IMR-90 (cell line): ENCODE results near the gene CHMP6. TPM values are rescaled to one million over a fixed set of nuclear protein-coding genes. Genes with fewer than 3 reads are reported as not detected.

Source experiments
- ATAC-seq: fragments of 200-7000 bp; cut with Tn5 transposase; 2 replicates; pipeline ENCODE4 v1.9.1; 2020; ENCODE audit warnings: low read depth, mild to moderate bottlenecking, moderate library complexity
- BruUV-seq: library from RNA; stranded (reverse); fragments of 400-500 nt; replicated peaks from 2 replicates; lab custom pipeline; 2021; lab: Mats Ljungman, UMichigan
- CTCF ChIA-PET: fragments of 300-600 bp; formaldehyde crosslinking; extraction: SDS; loops from one replicate; lab custom pipeline; 2021; ENCODE audit warnings: antibody characterized with exemption; lab: Yijun Ruan, JAX
- POLR2A ChIA-PET: fragments of 300-600 bp; sonication (Branson Sonifier 250); formaldehyde crosslinking; loops from one replicate; lab custom pipeline; 2022; ENCODE audit warnings: antibody characterized with exemption; ENCODE audit not compliant: unreplicated experiment; lab: Charles Lee
- DNase-seq: peaks from one replicate; pipeline ENCODE4 v3.0.0; 2013
- H2AFZ ChIP-seq: replicated peaks from 2 replicates; pipeline ENCODE3; 2013; ENCODE audit warnings: low read length, mild to moderate bottlenecking; ENCODE audit not compliant: poor library complexity
- H2AK5ac ChIP-seq: 2 replicates; pipeline ENCODE4 v1.6.1; 2013; ENCODE audit warnings: low read depth, low read length, inconsistent platforms
- H2AK9ac ChIP-seq: replicated peaks from 2 replicates; pipeline ENCODE3; 2013; ENCODE audit warnings: mild to moderate bottlenecking, low read depth, low read length, moderate library complexity; ENCODE audit not compliant: poor library complexity
- H2BK120ac ChIP-seq: 2 replicates; pipeline ENCODE4 v1.6.1; 2013; ENCODE audit warnings: low read depth, low read length, inconsistent platforms
- H2BK15ac ChIP-seq: 3 replicates; pipeline ENCODE4 v1.6.1; 2013; ENCODE audit warnings: low read depth, low read length, inconsistent platforms
- H2BK20ac ChIP-seq: 2 replicates; pipeline ENCODE4 v1.6.1; 2013; ENCODE audit warnings: low read depth, mild to moderate bottlenecking, inconsistent platforms, low read length, moderate library complexity
- H2BK5ac ChIP-seq: 2 replicates; pipeline ENCODE4 v1.6.1; 2013; ENCODE audit warnings: mild to moderate bottlenecking, low read depth, low read length, inconsistent platforms; ENCODE audit not compliant: poor library complexity, severe bottlenecking
- H3K14ac ChIP-seq: replicated peaks from 2 replicates; pipeline ENCODE4 v1.6.1; 2013; ENCODE audit warnings: low read depth, low read length, inconsistent platforms
- H3K18ac ChIP-seq: 2 replicates; pipeline ENCODE4 v1.6.1; 2013; ENCODE audit warnings: low read depth, low read length, control low read depth
- H3K23ac ChIP-seq: 2 replicates; pipeline ENCODE4 v1.6.1; 2013; ENCODE audit warnings: low read depth, low read length, inconsistent platforms
- H3K27ac ChIP-seq: 2 replicates; pipeline ENCODE4 v1.5.1; 2013; ENCODE audit warnings: mild to moderate bottlenecking, control low read depth, low read length; ENCODE audit not compliant: insufficient read depth
- H3K27me3 ChIP-seq: 2 replicates; pipeline ENCODE4 v1.6.1; 2013; ENCODE audit warnings: low read length; ENCODE audit not compliant: control insufficient read depth, insufficient read depth
- H3K36me3 ChIP-seq: 2 replicates; pipeline ENCODE4 v1.6.1; 2013; ENCODE audit warnings: low read length, mixed read lengths; ENCODE audit not compliant: control insufficient read depth, insufficient read depth
- H3K4ac ChIP-seq: 2 replicates; pipeline ENCODE4 v1.6.1; 2013; ENCODE audit warnings: low read depth, low read length, inconsistent platforms
- H3K4me1 ChIP-seq: 2 replicates; pipeline ENCODE4 v1.6.1; 2013; ENCODE audit warnings: low read length, mixed read lengths; ENCODE audit not compliant: control insufficient read depth, insufficient read depth
- H3K4me2 ChIP-seq: 2 replicates; pipeline ENCODE4 v1.6.1; 2013; ENCODE audit warnings: low read depth, mild to moderate bottlenecking, control low read depth, low read length, moderate library complexity
- H3K4me3 ChIP-seq: 2 replicates; pipeline ENCODE4 v1.5.1; 2013; ENCODE audit warnings: low read depth, mild to moderate bottlenecking, control low read depth, low read length, moderate library complexity; ENCODE audit not compliant: insufficient read depth
- H3K56ac ChIP-seq: 2 replicates; pipeline ENCODE4 v1.6.1; 2013; ENCODE audit warnings: low read length, inconsistent platforms; ENCODE audit not compliant: insufficient read depth; ENCODE audit errors: extremely low read depth
- H3K79me1 ChIP-seq, 2 experiments: 2 replicates each; pipeline ENCODE4 v1.6.1; 2013; ENCODE audit warnings: low read length in 2 of 2, inconsistent platforms in 1 of 2, low read depth in 1 of 2
- H3K9ac ChIP-seq: 2 replicates; pipeline ENCODE4 v1.6.1; 2013; ENCODE audit warnings: low read depth, low read length, control low read depth
- H3K9me1 ChIP-seq: 2 replicates; pipeline ENCODE4 v1.6.1; 2013; ENCODE audit warnings: low read length, inconsistent platforms; ENCODE audit not compliant: insufficient read depth
- H3K9me3 ChIP-seq: 2 replicates; pipeline ENCODE4 v1.6.1; 2013; ENCODE audit warnings: low read length; ENCODE audit not compliant: control insufficient read depth, insufficient read depth
- H4K20me1 ChIP-seq: 2 replicates; pipeline ENCODE4 v1.6.1; 2013; ENCODE audit warnings: low read length, inconsistent platforms; ENCODE audit not compliant: insufficient read depth
- H4K5ac ChIP-seq: 2 replicates; pipeline ENCODE4 v1.6.1; 2013; ENCODE audit warnings: mild to moderate bottlenecking, low read depth, low read length, control low read depth
- H4K8ac ChIP-seq, 2 experiments: 2 replicates each; pipeline ENCODE4 v1.6.1; 2013; ENCODE audit warnings: low read depth in 2 of 2, low read length in 2 of 2, control low read depth in 1 of 2, inconsistent platforms in 1 of 2
- H4K91ac ChIP-seq: 2 replicates; pipeline ENCODE4 v1.6.1; 2013; ENCODE audit warnings: low read depth, low read length, inconsistent platforms; ENCODE audit not compliant: insufficient read depth
- BHLHE40 ChIP-seq: fragments of 150-350 bp; IDR thresholded peaks from 2 replicates; pipeline ENCODE4 v1.6.1; 2016; ENCODE audit warnings: mild to moderate bottlenecking, low read depth, low read length
- CEBPB ChIP-seq: IDR thresholded peaks from 2 replicates; pipeline ENCODE4 v1.6.1; 2012; ENCODE audit warnings: low read depth, low read length, improper control_type of control experiment
- CHD1 ChIP-seq: IDR thresholded peaks from 2 replicates; pipeline ENCODE4 v1.6.1; 2012; ENCODE audit warnings: low read depth, low read length, improper control_type of control experiment
- CTCF ChIP-seq: conservative IDR thresholded peaks from 2 replicates; pipeline ENCODE4 v1.5.1; 2012; ENCODE audit warnings: mild to moderate bottlenecking, low read depth, low read length, improper control_type of control experiment
- FOS ChIP-seq: fragments of 150-350 bp; IDR thresholded peaks from 2 replicates; pipeline ENCODE4 v1.6.1; 2016; ENCODE audit warnings: low read depth, low read length
- MAFK ChIP-seq: IDR thresholded peaks from 2 replicates; pipeline ENCODE4 v1.6.1; 2012; ENCODE audit warnings: low read depth, low read length, improper control_type of control experiment
- MAZ ChIP-seq: IDR thresholded peaks from 2 replicates; pipeline ENCODE4 v1.6.1; 2012; ENCODE audit warnings: low read depth, mild to moderate bottlenecking, low read length, improper control_type of control experiment, moderate library complexity, borderline replicate concordance
- MXI1 ChIP-seq: IDR thresholded peaks from 2 replicates; pipeline ENCODE4 v1.6.1; 2012; ENCODE audit warnings: low read depth, mild to moderate bottlenecking, low read length, moderate library complexity, borderline replicate concordance
- NFE2L2 ChIP-seq: fragments of 150-350 bp; IDR thresholded peaks from 2 replicates; pipeline ENCODE4 v1.6.1; 2016; ENCODE audit warnings: low read depth, mild to moderate bottlenecking, low read length
- POLR2A ChIP-seq: IDR thresholded peaks from 2 replicates; pipeline ENCODE4 v1.6.1; 2012; ENCODE audit warnings: mild to moderate bottlenecking, low read depth, low read length
- RAD21 ChIP-seq: IDR thresholded peaks from 2 replicates; pipeline ENCODE4 v1.6.1; 2012; ENCODE audit warnings: low read length, improper control_type of control experiment
- RCOR1 ChIP-seq: IDR thresholded peaks from 2 replicates; pipeline ENCODE4 v1.6.1; 2012; ENCODE audit warnings: mild to moderate bottlenecking, low read length, improper control_type of control experiment; ENCODE audit not compliant: insufficient replicate concordance
- RFX5 ChIP-seq: IDR thresholded peaks from 2 replicates; pipeline ENCODE4 v1.8.0; 2012; ENCODE audit warnings: low read depth, mild to moderate bottlenecking, low read length, moderate library complexity
- SMC3 ChIP-seq: fragments of 150-350 bp; IDR thresholded peaks from 2 replicates; pipeline ENCODE4 v1.6.1; 2016; ENCODE audit warnings: low read depth, mild to moderate bottlenecking, antibody characterized with exemption, low read length, moderate library complexity
- WGBS, 2 experiments: methylation state at CpG; one replicate each; pipeline versions ENCODE4 v1.1.5 to v1.1.7; 2013; ENCODE audit warnings: missing lambda C conversion rate in 2 of 2; ENCODE audit not compliant: insufficient read length in 1 of 2; ENCODE audit errors: extremely low coverage in 2 of 2; 5-methylcytosine and 5-hydroxymethylcytosine counted together
- dilution Hi-C: fragments of 300-500 bp; cut with HindIII; formaldehyde crosslinking; loops from one replicate; pipeline ENCODE4 v1.14.3; 2018; ENCODE audit warnings: low sequenced_read_pairs; ENCODE audit not compliant: unreplicated experiment
- in situ Hi-C: fragments of 300-500 bp; cut with MboI; formaldehyde crosslinking; loops from 3 replicates; pipeline ENCODE4 v1.14.3; 2019; ENCODE audit warnings: low sequenced_read_pairs, inconsistent platforms, mixed read lengths
- intact Hi-C: fragments of 100-400 bp; cut with micrococcal nuclease; formaldehyde crosslinking; loops from 2 replicates; pipeline ENCODE4 v1.10.0; 2022
- polyA plus RNA-seq, 3 experiments: library from polyadenylated mRNA; depleted of rRNA; stranded (reverse); fragments of >200 nt; gene quantifications; 2 replicates each; pipeline ENCODE4 v1.2.3, GENCODE V29; 2012; ENCODE audit warnings: low replicate concordance in 1 of 3
- total RNA-seq: library from RNA; depleted of rRNA; stranded (reverse); fragments of >200 nt; gene quantifications from 2 replicates; pipeline ENCODE4 v1.2.3, GENCODE V29; 2012
- TF ChIP-seq, protein P1 (sequence below): fragments of 150-350 bp; IDR thresholded peaks from 2 replicates; pipeline ENCODE4 v1.6.1; 2017; ENCODE audit warnings: mild to moderate bottlenecking, antibody characterized with exemption, low read length, low read depth
- TF ChIP-seq, protein P2 (sequence below): fragments of 150-350 bp; IDR thresholded peaks from 2 replicates; pipeline ENCODE4 v1.6.1; 2016; ENCODE audit warnings: low read depth, mild to moderate bottlenecking, low read length, moderate library complexity, borderline replicate concordance

CHMP6 gene
- total and polyA plus RNA-seq, 2 of the 4 experiments (the other 2 are of a cell fraction): 5.0 to 40.3 TPM

DNA sequence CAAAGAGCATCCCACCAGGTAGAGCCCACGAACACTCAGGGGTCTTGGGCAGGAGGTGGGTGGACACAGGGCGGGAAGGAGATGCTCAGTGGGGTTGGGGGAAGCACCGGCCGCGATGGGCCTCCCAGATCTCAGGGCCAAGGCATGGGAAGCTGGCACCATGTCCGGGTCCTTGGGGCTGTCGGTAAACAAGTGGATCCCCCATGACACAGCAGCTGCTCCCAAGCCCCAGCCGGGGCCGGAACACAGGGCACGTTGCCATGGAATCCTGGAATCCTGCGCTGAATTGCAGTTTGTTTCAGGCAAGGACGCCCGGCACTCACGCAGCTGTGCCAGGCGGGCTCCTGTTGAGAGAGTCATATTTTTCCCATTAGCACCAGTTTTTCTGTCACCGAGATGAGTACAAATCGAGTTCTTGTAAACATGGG, 23.0 kb upstream of the CHMP6 start:
- Histone ChIP-seq H3K4me1 (peaks cover 8% of the 10 kb centered on the region), H3K27ac (no peak overlapping the region), H2BK120ac (no peak overlapping the region), H3K9ac (no peak overlapping the region), H3K79me1 (no peaks in the 10 kb centered on the region), H3K4me3 (no peak overlapping the region), H3K56ac (no peak overlapping the region), H3K27me3 (no peaks in the 10 kb centered on the region), H2BK5ac (no peak overlapping the region), H3K9me1 (peaks cover 7% of the 10 kb centered on the region; the same call in 1 of the 2 replicates), H4K8ac (peak overlapping the region in 1 of 2 experiments; percentile 20; a peak in 2 of 4 replicates), H2AFZ (no peak overlapping the region), H2AK5ac (peak overlapping the region; percentile 71), H3K4ac (no peak overlapping the region), H2BK20ac (no peak overlapping the region), H4K91ac (no peak overlapping the region), H3K9me3 (no peaks in the 10 kb centered on the region), H2AK9ac (no peak overlapping the region), H3K23ac (0 out of 2 replicates have a peak overlapping the region, but pooled peaks have one; percentile 13), H3K18ac (no peak overlapping the region), H4K20me1 (no peaks in the 10 kb centered on the region), H2BK15ac (no peak overlapping the region), H3K14ac (no peak overlapping the region), H4K5ac (no peak overlapping the region; the same call in 1 of the 2 replicates), H3K36me3 (peaks cover 3% of the 10 kb centered on the region; the same call in 1 of the 2 replicates), H3K4me2 (no peak overlapping the region)
- intact Hi-C loops (no loop called here), in situ Hi-C loops (no loop called here), dilution Hi-C loops (no loop called here)
- TF ChIP-seq MAZ (no peak), NFE2L2 (no peak), CTCF (no peak), MXI1 (no peak), BHLHE40 (no peak), RFX5 (no peak), FOS (no peak), RAD21 (no peak), CEBPB (no peak), CHD1 (no peak), MAFK (no peak), RCOR1 (no peak), POLR2A (no peak), SMC3 (no peak)
- TF ChIP-seq, protein P1, sequence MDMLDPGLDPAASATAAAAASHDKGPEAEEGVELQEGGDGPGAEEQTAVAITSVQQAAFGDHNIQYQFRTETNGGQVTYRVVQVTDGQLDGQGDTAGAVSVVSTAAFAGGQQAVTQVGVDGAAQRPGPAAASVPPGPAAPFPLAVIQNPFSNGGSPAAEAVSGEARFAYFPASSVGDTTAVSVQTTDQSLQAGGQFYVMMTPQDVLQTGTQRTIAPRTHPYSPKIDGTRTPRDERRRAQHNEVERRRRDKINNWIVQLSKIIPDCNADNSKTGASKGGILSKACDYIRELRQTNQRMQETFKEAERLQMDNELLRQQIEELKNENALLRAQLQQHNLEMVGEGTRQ: no peak
- TF ChIP-seq, protein P2, sequence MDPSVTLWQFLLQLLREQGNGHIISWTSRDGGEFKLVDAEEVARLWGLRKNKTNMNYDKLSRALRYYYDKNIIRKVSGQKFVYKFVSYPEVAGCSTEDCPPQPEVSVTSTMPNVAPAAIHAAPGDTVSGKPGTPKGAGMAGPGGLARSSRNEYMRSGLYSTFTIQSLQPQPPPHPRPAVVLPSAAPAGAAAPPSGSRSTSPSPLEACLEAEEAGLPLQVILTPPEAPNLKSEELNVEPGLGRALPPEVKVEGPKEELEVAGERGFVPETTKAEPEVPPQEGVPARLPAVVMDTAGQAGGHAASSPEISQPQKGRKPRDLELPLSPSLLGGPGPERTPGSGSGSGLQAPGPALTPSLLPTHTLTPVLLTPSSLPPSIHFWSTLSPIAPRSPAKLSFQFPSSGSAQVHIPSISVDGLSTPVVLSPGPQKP: no peak
- ChIA-PET CTCF (no interaction called here), POLR2A (no interaction called here)
- peak; percentile 54 for ATAC-seq
- DNase-seq: peak; percentile 49
- WGBS, 2 experiments: 25% methylated on average over 9 of the region's 17 CpGs; no CpG with 5 or more reads in 1 of the 2 experiments
- BruUV-seq: no TSS peak
